CD1c-positive myeloid dendritic cell (primary cell): ENCODE results near the gene ADRA2B.
A peak's percentile ranks its signal among the peaks of the same experiment; 100 is the strongest.
"Not testable (repeated sequence)": the region's sequence is repeated elsewhere in the genome, so short reads cannot be mapped to it uniquely, and the experiment has no call there.

Source experiments
- DNase-seq: peaks from one replicate; pipeline ENCODE4 v3.0.0-alpha.2; 2016; ENCODE audit errors: extremely low spot score

The ADRA2B gene

GRCh38 chr2:96089356-96090195, 26.8 kb downstream of the ADRA2B start:
- DNase-seq: no peak

GRCh38 chr2:96088340-96089335, 27.7 kb downstream of the ADRA2B start:
- DNase-seq: no peak

- DNase-seq: no peak
Measured at GRCh38 chr2:96087130-96087529, 29.2 kb downstream of the ADRA2B start.

- DNase-seq: no peak
Measured at GRCh38 chr2:96085541-96086355, 30.6 kb downstream of the ADRA2B start.

GRCh38 chr2:96084858-96085518, 31.4 kb downstream of the ADRA2B start:
- not testable (repeated sequence) for DNase-seq

- no peak for DNase-seq
Measured at GRCh38 chr2:96083989-96084857, 32.1 kb downstream of the ADRA2B start.

GRCh38 chr2:96083064-96083939, 33.1 kb downstream of the ADRA2B start:
- DNase-seq: no peak

- peak; percentile 55 for DNase-seq
Measured at GRCh38 chr2:96082211-96083063, 33.9 kb downstream of the ADRA2B start.

- DNase-seq: no peak
Measured at GRCh38 chr2:96081042-96081441, 35.3 kb downstream of the ADRA2B start.

- DNase-seq: no peak
Measured at GRCh38 chr2:96075199-96075771, 41.1 kb downstream of the ADRA2B start.

GRCh38 chr2:96074156-96074555, 42.2 kb downstream of the ADRA2B start:
- no peak for DNase-seq

GRCh38 chr2:96073170-96073775, 43.1 kb downstream of the ADRA2B start:
- no peak for DNase-seq

GRCh38 chr2:96072746-96073145, 43.6 kb downstream of the ADRA2B start:
- no peak for DNase-seq

- DNase-seq: not testable (repeated sequence)
Measured at GRCh38 chr2:96071977-96072491, 44.3 kb downstream of the ADRA2B start.

GRCh38 chr2:96071087-96071976, 45.0 kb downstream of the ADRA2B start:
- DNase-seq: not testable (repeated sequence)

GRCh38 chr2:96070351-96070750, 46.0 kb downstream of the ADRA2B start:
- not testable (repeated sequence) for DNase-seq
